NCI-H345 treated with DMSO at 0.1 percent for 48 hours (cell line): ENCODE measurements around the gene PHLDA2.

Experiments used
- DNase-seq: peaks from one replicate; lab custom pipeline; 2025; ENCODE audit not compliant: unreplicated experiment; lab: John Stamatoyannopoulos, UW

The PHLDA2 gene, protein sequence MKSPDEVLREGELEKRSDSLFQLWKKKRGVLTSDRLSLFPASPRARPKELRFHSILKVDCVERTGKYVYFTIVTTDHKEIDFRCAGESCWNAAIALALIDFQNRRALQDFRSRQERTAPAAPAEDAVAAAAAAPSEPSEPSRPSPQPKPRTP

DNA sequence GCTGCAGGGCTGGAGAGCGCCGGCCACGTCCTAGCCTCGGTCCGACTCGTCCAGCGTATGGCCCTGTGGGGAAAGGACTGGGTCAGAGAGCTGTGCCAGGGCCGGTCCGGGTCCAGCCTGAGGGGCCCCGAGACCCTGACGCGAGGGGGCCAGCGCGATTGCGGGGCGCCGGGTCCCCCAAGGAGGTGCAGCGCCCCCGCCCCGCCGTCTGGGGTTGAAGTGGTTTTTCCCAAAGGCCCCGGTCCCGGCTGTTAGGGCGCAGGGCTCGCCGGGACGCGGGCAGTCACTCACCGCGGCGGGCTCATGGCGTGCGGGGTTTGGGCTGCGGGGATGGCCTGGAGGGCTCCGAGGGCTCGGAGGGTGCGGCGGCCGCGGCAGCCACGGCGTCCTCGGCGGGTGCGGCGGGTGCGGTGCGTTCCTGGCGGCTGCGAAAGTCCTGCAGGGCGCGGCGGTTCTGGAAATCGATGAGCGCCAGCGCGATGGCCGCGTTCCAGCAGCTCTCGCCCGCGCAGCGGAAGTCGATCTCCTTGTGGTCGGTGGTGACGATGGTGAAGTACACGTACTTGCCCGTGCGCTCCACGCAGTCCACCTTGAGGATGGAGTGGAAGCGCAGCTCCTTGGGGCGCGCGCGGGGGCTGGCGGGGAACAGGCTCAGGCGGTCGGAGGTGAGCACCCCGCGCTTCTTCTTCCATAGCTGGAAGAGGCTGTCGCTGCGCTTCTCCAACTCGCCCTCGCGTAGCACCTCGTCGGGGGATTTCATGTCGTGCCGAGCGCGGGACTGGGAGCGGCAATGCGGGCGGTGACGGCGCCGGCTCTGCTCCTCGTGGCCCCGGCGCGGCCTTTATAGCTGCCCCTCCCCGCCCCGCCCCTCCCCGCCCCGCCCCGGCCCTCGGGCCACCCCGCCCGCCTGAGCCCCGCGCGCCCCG, at the start of gene PHLDA2:
PHLDA2 (minus strand) TSS at position 816 of the 926 bp plus-strand sequence; CDS start at position 760, 56 bp downstream.
- no peak for DNase-seq

DNA sequence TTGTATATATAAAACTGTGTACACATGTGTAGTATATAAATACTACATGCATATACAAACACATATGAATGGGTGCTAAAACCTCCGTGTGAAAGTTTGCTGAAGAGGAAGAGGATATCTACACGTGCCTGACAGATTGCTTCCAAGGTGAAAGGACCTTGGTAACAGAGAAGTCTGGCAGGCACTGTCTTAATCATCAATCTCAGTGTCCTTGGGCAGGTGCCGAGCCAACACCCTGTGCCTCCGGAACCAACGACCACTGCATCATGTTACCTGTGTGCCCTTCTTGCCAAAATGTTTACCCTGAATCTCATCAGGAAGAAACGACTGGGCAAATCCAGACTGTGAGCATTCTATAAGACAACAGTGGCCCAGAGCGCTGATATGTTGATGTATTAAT, 47.9 kb upstream of the PHLDA2 start:
- no peak for DNase-seq

DNA sequence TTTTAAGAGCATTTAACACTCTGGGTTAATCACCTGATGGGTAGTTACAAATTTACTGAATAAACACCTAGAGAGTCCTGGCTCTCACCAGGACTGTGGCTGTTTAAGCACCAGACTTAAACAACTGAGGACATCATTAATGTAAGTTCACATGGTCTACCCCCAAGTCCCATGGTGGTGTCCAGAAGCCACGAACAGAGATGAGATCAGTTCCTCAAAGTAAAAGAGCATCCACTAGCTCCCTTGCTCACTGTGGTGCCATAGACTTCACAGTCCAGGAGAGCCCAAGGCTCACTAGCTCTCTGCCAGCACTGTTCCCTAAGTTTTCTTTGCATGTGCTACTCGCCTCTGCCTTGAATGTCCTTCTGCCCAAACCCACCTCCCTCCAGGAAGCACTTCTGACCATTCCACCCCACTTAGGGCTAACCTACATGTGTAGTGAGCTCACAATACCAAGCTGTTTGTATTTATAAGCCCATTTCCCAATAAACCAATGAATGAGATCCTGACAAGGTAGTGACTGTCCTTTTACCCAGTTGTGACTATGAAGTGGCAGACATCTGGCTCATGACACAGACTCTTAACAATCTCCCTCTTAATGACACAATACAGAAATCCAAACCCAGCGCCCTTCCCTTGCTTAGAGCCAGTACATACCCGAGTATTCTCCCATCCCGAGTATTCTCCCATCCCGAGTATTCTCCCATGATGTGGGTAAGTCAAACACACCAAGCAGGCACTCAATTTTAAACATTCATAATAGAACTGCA, 47.3 kb upstream of the PHLDA2 start:
- DNase-seq: no peak

DNA sequence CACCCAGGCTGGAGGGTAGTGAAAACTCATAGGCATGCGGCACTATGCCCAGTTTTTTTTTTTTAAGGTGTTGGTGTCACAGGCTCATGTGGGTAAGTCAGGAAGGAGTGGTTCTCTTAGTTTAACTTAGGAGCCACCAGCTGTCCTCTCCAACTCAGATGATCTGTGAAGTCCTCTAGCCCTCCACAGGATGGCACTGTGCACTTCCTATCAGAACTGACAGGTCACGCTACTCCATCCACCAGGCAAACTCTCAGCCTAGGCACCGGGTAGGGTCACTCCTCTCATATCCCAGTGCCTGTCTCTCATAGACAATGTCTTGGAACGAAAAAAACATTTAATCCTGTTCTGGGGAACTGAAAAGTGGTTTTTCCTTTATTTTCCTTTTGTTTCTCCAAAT, 46.4 kb upstream of the PHLDA2 start:
- DNase-seq: no peak

DNA sequence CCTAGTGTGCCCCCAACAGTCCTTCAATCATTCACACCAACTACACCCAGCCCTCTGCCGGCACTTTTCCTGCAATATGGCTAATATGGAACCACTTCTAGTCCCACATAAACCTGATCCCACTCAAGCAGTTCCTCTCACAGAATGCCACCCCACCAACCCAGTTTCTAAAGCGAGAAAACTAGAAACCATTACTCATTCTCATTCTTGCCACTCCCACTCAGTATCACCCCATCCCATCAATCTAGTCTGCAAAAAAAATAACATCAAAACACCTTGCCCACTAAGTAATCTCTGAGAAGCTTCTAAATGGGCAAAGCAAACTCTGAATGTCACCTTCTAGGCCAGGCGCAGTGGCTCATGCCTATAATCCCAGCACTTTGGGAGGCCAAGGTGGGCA, 45.1 kb upstream of the PHLDA2 start:
- no peak for DNase-seq

DNA sequence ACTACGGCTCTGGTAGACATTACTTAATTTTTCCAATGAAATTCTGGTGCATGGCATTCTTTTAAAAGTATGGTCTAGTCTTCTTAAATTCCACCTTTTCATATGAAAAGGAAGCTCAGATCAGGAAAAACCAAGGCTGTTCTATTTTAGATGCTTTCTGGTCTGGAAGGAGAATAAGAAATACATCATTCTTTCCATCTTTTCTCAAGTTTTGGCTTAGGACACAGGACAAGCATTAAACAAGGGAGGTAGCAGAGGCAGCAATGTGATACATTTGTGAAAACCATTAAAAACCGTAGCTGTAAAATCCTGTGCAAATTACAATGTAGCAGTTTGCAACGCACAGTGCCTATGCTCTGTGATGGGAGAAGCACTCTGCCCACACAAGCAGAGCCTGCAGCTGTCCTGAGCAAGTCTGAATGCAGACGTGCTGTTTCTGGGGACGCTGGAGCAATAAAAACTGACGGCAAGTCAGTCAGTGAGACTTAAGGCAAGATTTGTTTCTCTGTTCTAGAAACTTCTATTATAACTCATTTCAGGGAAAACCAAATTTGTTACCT, 39.2 kb upstream of the PHLDA2 start:
- DNase-seq: no peak

DNA sequence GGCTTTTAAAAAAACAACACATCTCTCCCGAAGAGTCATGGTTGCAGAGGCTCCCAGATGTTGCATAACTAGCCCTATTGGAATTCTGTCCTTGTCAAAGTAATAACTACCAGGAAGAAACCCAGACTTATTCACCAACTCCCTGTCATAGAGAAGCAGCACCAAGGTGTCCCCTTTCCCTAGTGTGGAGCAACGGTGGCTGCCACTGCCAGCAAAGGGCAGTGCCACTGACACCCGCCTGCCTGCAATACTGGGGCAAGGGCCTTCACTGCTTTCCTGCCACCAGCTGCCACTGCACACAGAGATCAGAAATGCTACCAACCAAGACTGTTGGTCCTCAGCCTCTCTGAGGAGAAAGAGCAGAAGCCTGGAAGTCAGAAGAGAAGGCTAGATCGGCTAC, 35.6 kb upstream of the PHLDA2 start:
- DNase-seq: no peak

DNA sequence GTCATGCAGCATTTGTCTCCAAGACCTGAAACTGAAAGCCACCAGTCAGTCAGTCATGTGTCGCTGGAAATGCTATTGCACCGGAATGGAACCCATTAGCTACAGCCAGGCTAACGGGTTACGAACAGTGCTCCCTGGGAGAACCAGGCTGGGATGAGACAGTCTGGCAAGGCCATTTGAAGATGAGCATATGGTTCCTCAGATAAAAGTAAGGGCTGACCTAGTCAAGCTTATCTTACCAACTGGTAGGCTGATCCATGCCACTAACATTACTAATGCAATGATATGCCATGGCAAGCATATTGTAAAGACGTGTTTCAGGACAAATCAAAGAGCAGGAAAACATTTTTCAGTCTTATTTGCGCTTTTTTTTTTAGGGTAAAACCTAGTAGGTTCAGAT, 34.5 kb upstream of the PHLDA2 start:
- DNase-seq: no peak

DNA sequence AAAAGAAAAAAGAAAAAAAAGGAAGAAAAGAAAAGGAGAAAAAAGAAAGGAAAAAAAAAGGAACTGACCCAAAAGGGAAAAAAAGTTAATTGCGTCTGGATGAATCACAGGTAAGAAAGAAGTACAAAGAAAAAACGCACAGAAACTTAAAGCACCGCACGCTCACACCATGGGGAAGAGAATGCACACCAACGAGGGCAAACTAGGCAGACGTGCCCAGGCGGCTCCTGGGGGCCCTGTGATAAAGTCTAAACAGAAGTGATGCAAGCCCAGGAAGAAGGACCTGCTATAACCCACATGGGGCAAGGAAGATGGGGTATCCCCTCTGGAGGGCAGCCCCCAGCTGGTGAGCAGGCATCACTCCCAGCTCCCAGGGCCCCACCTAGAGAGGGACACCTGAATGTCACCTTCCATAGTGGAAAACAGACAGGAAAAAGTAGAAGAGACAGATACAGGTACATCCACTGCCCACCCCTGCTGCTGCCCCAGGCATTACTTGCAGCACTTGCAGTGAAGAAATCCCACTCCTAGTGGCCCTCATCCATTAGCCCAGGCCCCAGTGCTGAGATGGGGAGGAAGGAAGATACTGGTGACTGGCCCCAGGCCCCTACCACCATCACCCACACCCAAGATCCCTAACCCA, 34.0 kb upstream of the PHLDA2 start:
- DNase-seq: no peak

DNA sequence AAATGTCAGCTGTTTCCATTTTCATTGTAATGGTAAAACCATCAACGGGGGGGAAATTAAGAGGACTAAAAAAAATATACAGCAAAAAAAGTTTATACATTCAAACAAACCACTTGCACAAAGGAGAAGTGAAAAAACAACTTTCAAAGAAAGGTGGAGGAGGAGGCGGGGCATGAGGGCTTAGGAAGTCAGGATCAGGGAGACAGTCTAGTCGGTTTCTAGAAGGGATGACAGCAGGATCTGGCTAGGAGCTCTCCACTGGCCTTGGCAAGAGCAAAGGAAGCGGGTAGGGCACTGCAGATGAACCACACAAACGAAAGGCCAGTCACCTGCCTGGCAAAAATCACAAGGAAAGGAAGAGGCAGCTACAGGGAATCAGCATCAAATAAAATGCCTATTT, 31.9 kb upstream of the PHLDA2 start:
- no peak for DNase-seq

DNA sequence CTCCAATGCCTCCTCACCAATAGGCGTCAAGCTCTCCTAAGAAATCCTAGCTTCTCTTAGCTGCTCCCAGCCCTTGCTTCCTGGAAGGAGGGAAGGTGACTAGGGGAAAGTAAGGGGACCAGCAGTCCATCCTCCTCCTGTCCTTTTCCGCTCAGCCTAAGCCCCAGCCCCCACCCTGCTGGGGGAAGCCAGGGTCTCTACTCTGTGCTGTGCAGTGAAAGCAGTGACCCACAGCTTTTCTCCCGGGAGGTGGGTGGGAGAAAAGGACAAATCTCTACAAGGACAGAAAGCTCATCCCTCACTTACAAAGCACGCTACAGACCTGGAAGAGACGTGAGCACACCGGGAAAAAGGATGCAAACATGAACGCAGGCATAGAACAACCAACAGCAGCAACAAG, 30.9 kb upstream of the PHLDA2 start:
- DNase-seq: no peak

DNA sequence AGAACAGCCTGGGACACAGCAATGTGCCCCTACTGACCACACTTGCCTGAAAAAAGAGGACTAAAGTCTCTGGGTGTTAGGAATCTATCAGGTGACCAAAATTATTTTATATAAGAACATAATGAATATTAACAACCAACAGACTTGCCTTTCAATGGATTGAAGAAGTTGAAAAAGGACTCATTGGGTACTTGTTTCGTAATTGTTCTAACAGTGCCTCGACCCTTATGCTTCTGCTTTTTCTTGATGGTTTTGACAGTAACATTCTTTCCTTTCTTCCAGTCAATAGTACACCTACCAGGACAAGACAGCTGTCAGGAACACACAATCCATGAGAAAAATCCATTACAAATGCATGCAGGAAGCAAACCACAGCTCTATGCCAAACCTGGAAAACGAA, 29.0 kb upstream of the PHLDA2 start:
- DNase-seq: no peak

DNA sequence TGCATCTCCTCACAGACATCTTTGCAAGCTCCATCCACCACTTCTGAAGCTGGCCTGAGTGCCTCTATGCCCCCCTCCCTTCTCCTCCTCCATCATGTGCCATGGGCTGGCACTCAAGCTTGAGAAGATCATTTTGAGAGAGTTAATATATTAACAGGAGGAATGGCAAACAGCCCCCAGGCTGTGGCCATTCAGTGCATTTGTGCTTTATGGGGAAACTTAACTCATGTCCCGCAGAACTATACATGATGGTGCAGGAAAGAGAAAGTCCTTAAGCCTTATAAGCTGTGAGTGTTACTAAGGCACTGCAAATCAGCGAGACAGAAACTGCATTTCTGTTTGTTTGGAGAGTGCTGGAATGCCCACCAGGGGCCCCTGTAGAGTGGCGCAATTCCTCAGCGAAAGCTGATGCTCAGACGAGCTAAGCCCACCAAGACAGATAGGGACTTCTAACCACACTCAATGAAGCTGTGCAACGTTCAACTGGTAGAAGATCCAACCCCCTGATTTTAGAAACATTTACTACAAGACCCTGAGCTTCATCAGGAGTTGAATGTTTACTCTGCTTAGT, 26.8 kb upstream of the PHLDA2 start:
- no peak for DNase-seq

DNA sequence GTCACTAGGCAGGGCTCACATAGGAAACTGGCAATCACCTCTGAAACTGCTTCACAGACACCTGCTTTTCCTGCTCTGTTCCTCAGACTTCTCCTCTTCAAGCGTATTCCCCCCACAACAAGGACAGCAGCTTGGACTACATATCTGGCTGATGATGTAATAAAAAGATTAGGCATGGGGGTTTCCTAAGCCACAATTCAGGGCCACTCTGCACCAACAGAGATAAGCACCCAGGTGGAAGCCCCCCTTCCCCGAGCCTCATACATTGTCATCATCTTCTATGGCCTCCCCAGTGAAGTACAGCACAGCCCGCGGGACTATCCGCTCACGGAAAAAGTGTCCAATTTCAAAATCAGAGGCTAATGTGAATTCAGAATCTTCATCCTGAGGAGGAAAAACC, 25.0 kb upstream of the PHLDA2 start:
- DNase-seq: no peak

DNA sequence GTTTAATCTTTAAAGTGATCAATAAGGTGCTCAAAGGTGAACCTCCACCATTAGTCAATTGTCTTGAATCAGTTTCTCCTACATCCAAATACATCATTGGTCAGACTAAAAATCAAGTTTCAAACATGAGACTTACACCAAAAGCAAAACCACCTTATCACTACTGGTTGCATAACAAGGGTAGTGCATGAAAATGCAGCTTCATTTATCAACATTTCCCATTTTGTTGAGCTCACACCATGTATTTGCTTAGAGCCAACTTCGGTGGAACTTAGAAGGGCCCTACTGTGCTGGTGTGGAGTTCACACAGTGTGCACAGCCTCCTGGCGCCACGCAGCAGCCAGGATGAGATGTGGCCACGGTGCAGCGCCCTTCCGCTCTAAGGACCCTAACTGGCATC, 23.1 kb upstream of the PHLDA2 start:
- no peak for DNase-seq

DNA sequence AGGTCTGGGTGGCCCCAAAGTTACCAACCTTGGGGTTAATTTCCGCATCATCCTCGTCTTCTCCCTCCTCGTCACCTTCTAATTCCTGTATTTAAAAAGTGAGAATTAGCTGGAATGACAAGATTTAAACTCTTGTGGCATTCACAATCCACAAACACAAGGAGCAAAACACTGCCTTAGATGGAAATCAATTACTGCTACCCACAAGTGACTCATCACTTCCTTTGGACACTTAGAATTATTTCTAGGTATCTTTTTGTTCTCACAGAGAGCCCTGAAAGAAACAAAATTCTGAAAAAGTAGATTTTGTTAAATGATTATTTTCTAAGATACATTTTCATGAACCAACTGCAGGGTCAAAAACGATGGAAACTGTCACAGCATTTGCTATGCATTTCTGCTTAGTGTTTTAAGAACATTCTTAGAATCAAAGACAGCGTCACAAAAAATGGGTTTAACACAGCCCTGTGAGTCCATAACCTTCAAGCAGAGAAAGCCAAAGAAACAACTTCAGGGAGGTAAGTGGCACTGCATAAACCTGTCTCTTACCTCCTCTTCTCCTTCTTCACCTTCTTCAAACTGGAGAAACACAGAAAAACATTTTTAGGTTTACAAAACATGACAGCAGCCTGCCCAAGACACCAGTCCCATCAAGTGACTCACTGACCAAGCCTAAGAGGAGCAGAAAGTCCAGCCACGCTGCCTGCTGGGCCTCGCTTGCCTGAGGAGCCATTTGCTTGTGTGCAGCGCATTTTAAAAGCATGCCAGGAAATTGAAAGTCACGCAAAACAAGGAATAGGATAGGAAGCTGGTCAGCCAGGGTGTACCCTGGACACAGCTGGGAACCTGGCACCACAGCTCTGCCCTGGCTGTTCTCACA, 22.3 kb upstream of the PHLDA2 start:
- no peak for DNase-seq

DNA sequence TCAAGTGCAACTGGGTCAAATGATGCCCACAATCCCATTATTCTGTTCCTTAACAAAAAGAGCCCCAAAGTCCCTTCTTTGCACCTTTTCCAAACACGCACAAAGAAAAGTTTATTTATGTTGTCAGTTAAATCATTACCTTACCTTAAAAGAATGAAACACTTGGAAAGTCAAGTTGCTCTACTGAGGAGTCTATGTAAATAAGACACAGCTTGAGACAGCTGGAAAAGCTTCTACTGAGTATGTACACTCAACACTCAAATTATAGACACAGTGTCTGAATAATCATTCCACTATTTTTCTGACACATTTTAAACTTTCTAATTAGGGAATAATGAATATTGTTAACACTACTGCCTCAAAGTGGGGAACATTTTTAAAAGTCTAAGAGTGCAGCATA, 21.6 kb upstream of the PHLDA2 start:
- no peak for DNase-seq

DNA sequence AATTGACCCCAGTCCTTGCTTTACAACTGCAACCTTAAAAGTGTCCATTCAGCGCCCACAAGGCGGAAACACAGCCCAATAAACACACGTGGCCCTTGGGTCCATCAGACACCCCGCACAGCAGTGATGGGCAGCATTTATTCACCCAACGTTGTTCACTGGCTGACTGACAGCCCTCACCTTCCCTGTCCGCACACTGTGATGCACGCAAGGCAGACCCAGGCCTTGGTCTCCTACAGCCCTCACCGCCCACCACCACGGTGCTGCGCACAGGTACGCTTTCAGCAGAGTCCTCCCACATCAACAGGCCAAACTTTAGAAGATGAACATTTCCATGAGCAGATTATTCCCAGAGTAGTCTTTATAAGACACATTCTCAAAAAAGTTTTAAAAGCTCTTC, 20.7 kb upstream of the PHLDA2 start:
- DNase-seq: no peak

DNA sequence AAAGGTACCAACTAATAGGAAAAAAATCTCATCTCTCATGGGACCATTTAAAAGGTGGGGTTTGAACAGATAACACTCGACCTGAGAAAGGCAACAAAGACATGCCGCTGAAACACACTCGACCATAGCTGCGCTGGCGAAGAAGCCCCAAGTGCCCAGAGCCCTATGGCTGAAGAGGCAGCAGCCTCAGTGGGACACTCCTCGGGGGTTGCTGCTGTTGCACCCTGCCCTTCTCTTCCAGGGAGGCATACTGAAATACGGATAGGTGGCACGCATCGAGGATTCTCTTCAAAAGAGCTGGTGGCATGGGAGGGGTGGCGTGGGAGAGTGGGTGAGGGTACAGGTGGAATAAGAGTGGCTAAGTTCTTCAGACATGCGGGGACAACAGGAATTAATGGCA, 18.5 kb upstream of the PHLDA2 start:
- no peak for DNase-seq

DNA sequence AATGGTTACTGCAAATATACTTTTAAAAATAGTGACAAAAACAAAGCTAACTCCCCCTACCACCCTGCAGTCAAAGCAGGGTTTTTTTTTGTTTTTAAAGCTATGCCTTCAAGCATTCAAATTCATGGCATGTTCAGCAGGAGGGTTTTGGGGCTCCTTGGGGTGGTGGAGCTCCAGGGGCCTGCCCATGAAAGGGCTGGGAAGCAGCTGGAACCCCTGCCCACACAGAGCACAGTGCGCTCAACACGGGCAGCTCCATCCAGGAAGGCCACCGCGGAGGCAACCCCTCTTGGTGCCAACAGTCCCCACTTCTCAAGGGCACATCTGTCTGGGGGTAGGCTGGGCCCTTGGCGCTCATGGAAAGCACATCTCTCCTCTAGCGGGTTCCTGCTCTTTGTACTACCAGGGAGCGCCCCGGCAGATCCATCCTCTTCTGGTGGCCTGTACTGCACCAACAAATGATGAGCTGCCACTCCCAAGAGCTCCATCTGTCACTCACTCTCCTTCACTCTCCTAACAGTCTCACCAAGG, 16.6 kb upstream of the PHLDA2 start:
- no peak for DNase-seq
